Measurements from ENCODE around the gene KCTD5.

Gene KCTD5

DNA sequence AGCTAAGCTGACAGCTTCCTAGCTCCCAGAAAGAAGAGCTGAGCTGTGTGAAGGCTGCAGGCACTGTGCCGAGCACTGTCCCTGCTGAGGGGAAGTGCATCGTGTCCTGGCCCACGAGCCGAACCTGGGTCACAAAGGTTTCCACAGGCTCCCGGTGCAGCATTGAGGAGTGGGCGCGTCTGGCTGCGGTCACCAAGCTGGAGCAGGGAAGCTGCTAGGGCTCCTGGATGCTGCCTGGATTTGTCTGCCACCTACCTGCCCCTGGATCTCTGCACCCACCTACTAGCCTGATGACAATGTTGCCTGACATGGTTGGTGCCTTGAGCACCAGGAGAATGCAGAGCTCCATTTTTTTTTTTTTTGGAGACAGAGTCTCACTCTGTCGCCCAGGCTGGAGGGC is 63.6 kb downstream of the KCTD5 start:
- DNase-seq (ENCODE audit: low read depth) = no peak
- no peak overlapping the region for H3K4me3 ChIP-seq (ENCODE audit: control insufficient read depth, low read depth, low read length)
- TF ChIP-seq, protein P1, sequence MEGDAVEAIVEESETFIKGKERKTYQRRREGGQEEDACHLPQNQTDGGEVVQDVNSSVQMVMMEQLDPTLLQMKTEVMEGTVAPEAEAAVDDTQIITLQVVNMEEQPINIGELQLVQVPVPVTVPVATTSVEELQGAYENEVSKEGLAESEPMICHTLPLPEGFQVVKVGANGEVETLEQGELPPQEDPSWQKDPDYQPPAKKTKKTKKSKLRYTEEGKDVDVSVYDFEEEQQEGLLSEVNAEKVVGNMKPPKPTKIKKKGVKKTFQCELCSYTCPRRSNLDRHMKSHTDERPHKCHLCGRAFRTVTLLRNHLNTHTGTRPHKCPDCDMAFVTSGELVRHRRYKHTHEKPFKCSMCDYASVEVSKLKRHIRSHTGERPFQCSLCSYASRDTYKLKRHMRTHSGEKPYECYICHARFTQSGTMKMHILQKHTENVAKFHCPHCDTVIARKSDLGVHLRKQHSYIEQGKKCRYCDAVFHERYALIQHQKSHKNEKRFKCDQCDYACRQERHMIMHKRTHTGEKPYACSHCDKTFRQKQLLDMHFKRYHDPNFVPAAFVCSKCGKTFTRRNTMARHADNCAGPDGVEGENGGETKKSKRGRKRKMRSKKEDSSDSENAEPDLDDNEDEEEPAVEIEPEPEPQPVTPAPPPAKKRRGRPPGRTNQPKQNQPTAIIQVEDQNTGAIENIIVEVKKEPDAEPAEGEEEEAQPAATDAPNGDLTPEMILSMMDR (conservative IDR thresholded peaks at IDR 0.05; ENCODE audit: control insufficient read depth, insufficient read depth, low read depth, low read length) = no peak

DNA sequence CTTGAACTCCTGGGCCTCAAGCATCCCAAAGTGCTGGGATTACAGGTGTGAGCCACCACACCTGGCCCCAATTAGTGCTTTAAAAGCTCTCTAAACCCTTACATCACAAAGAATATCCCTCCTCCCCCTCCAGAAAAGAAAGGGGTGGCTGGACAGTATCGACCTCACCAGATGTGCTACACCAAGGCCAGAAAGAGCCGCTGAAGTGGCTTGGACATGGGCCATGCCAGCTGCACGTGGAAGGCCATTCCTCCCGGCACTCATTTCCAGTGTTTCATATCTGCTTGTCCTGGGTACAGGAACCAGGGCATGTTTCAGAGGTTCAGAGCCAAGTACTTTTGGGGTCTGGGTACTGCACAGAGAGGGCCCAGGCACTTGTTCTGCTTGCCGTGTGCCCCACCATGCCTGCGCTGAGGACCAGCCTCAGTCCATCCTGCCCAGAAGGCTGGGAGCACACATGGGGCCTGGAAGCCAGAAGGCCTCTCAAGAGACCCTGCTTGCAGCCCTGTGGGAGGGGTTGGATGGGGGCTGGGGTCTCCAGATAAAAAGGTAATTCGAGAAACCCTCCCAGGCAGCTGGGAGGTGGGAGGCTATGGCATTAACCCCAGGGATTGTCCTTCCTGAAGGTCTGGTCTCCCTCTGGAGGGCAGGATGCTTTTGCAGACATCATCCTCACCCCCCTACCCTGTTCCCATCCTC is 66.6 kb downstream of the KCTD5 start:
- DNase-seq (ENCODE audit: low read depth) = no peak
- H3K4me3 ChIP-seq (ENCODE audit: control insufficient read depth, low read depth, low read length) = no peak overlapping the region
- TF ChIP-seq, protein P1 (conservative IDR thresholded peaks at IDR 0.05; ENCODE audit: control insufficient read depth, insufficient read depth, low read depth, low read length) = no peak

DNA sequence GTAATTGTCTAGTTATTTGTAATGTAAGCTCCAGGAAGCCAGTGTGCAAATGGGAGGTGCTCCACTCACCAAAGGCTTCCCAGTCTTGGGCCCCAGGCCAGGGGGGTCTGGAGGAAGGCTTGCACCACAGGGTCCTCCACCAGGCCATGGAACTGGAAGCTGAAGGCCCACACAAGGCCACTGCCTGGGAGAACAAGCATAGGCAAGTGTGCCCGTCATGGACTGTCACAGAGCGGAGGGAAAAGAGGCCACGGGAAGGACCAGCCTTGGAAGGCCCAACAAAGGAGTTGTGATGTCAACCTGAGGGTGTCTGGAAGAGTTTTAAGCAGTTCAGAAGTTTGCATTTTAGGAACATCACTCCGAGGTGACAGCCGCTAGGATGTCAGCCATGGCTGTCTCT is 67.2 kb downstream of the KCTD5 start:
- DNase-seq (ENCODE audit: low read depth) = no peak
- no peak overlapping the region for H3K4me3 ChIP-seq (ENCODE audit: control insufficient read depth, low read depth, low read length)
- TF ChIP-seq, protein P1 (conservative IDR thresholded peaks at IDR 0.05; ENCODE audit: control insufficient read depth, insufficient read depth, low read depth, low read length) = no peak

DNA sequence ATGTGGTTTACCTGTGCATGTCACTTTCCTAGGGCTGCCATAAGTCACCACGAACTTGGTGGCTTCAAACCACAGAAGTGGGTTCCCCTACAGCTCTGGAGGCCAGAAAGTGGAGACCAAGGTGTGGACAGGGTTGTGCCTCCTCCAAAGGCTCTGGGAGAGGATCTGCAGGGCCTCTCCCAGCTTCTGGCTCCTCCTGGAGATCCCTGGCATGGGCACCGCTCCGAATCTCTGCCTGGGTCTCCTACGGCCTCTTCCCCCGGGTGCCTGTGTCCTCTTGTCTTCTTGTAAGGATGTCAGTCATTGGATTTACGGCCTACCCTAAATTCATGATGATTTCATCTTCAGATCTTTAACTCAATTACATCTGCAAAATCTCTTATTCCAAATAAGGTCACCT is 67.6 kb downstream of the KCTD5 start:
- TF ChIP-seq, protein P1 (conservative IDR thresholded peaks at IDR 0.05; ENCODE audit: control insufficient read depth, insufficient read depth, low read depth, low read length) = no peak
- no peak for DNase-seq (ENCODE audit: low read depth)
- no peak overlapping the region for H3K4me3 ChIP-seq (ENCODE audit: control insufficient read depth, low read depth, low read length)

DNA sequence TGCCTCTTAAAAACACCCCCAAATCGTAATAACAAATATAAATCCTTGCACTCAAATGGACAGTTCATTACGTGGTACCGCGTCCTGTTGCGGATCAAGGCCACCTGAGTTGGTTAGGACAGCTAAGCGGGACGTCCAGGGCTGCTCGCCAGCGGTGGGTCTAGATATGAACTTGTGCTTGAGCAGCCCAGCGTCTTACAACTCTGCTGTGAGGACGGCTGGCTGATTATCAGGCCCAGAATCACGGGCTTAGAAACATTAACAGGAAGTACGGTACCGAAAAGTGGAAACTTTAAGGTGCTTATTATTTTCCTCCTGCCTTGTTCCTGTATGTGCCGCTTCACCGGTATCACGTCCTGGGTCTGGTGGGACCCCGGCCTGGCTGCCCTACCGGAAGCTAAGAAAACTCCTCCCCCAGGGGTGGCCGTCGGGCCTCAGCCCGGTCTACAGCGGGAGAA is 69.3 kb downstream of the KCTD5 start:
- peak; percentile 33 for DNase-seq (ENCODE audit: low read depth)
- H3K4me3 ChIP-seq (ENCODE audit: control insufficient read depth, low read depth, low read length) = peak overlapping the region; percentile 95
- TF ChIP-seq, protein P1 (conservative IDR thresholded peaks at IDR 0.05; ENCODE audit: control insufficient read depth, insufficient read depth, low read depth, low read length) = no peak

DNA sequence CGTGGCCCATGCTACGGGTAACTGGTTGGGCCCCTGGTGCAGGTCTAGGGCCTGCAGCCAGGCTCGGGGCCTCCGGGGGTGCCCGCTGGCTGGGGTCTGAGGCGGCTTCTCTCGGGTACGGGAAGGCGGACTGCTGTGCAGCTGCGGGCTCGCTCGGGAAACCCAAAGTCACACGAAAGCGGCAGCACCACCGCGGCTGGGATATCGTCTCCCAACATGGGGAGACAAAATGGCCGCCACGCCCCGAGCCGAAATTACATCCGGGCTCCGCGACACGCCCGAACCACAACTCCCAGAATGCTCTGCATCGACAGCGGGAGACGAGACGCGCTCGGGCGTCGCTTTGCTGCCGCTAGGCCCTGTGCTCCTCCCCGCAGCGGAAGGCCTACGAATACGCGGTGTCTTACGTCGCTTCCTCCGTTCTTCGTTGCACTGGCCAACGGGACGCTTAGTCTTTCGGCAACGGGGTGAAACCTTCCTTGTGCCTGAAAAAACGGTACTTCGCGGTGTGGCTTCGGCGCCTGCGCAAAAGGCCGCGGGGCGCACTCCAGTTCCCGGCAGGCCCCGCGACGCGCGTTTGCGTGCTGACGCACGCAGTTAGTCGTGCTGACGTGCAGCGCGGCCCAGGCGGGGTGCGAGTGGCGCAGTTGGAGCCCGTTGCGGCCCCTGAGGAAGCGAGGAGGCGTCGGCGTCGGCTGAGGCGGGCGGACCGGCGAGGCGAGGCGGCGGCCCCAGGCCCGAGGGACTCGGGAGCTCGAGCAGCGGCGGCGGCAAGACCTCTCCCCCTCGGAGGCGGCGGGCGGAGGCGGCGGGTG is 69.9 kb downstream of the KCTD5 start, which contains the start of gene SRRM2:
Gene SRRM2, plus strand, starts transcription at position 604 of the 815 bp plus-strand sequence. CDS start 3,727 bp downstream, outside the sequence.
- peak within 1 kb of the TSS; percentile 95 for H3K4me3 ChIP-seq (ENCODE audit: control insufficient read depth, low read depth, low read length)
- DNase-seq (ENCODE audit: low read depth) = peak; percentile 94
- TF ChIP-seq, protein P1 (conservative IDR thresholded peaks at IDR 0.05; ENCODE audit: control insufficient read depth, insufficient read depth, low read depth, low read length) = no peak

Data from fibroblast of mammary gland (primary cell).